Sigmoid colon (tissue), 7 donors: ENCODE results near the gene ARF1. TPM values are rescaled to one million over a fixed set of nuclear protein-coding genes. Genes with fewer than 3 reads are reported as not detected.

Experiments
- DNase-seq: peaks from one replicate; pipeline ENCODE4 v3.0.0-alpha.2; 2019
- H3K27ac ChIP-seq, 4 donors: fragments of 200-600 bp; sonication (generic); one replicate each; pipeline ENCODE4 v1.5.1; 2016 to 2019; ENCODE audit warnings: mild to moderate bottlenecking in 1 of 4
- H3K27me3 ChIP-seq, 3 donors: fragments of 200-600 bp; sonication (generic); one replicate each; pipeline ENCODE4 v1.5.1; 2019; ENCODE audit warnings: mild to moderate bottlenecking in 1 of 3
- H3K36me3 ChIP-seq, 4 donors: fragments of 200-600 bp; sonication (generic); one replicate each; pipeline ENCODE4 v1.5.1; 2016 to 2019
- H3K4me1 ChIP-seq, 4 donors: fragments of 200-600 bp; sonication (generic); one replicate each; pipeline ENCODE4 v1.5.1; 2017 to 2019
- H3K4me3 ChIP-seq, 4 donors: fragments of 200-600 bp; sonication (generic); one replicate each; pipeline ENCODE4 v1.5.1; 2017 to 2019; ENCODE audit warnings: mild to moderate bottlenecking in 2 of 4, moderate library complexity in 1 of 4
- H3K9me3 ChIP-seq, 4 donors: fragments of 200-600 bp in 3 of 4; sonication (generic) in 3 of 4; one replicate each; pipeline versions ENCODE4 v1.5.1 to v1.6.1; 2013 to 2019
- CTCF ChIP-seq, 4 experiments: fragments of 450-650 bp in 3 of 4; fragments of 200-600 bp in 1 of 4; IDR thresholded peaks; one replicate each; pipeline ENCODE4 v1.5.1; 2016 to 2019; ENCODE audit warnings: antibody characterized with exemption in 4 of 4, mild to moderate bottlenecking in 3 of 4, moderate library complexity in 2 of 4
- EP300 ChIP-seq, 4 donors: sonication (generic); formaldehyde crosslinking; IDR thresholded peaks; one replicate each; pipeline ENCODE4 v1.6.1; 2017; ENCODE audit warnings: antibody characterized with exemption in 4 of 4
- POLR2A ChIP-seq, 2 donors: fragments of 450-650 bp; IDR thresholded peaks; one replicate each; pipeline ENCODE4 v1.6.1; 2016; ENCODE audit warnings: antibody characterized with exemption in 2 of 2, mild to moderate bottlenecking in 2 of 2, moderate library complexity in 2 of 2
- POLR2AphosphoS5 ChIP-seq, 4 donors: sonication (generic); formaldehyde crosslinking; IDR thresholded peaks; one replicate each; pipeline ENCODE4 v1.6.1; 2017; ENCODE audit warnings: antibody characterized with exemption in 4 of 4
- WGBS, 2 donors: extraction: QIAGEN DNeasy Blood & Tissue Kit; methylation state at CpG; one replicate each; pipeline ENCODE4 v1.1.7; 2013; 5-methylcytosine and 5-hydroxymethylcytosine counted together
- intact Hi-C: fragments of 100-400 bp; cut with DNase I; formaldehyde crosslinking; loops from one replicate; pipeline ENCODE4 v1.15.1; 2023
- polyA plus RNA-seq, 3 donors: library from polyadenylated mRNA; stranded (reverse); fragments of 200-250 nt; gene quantifications; one replicate each; pipeline ENCODE4 v1.2.3, GENCODE V29; 2013
- total RNA-seq, 4 donors: library from RNA; depleted of rRNA; stranded (reverse); fragments of >200 nt; gene quantifications; one replicate each; pipeline ENCODE4 v1.1.0, GENCODE V29; 2016
- donor health status: healthy with polysubstance abuse.
- donor health status: Bipolar disorder and iron deficiency.
- donor health status: healthy.

ARF1 gene
- total and polyA plus RNA-seq, 7 donors = 212 to 482 (median 250) TPM

GRCh38 chr1:228045405-228045804, 37.1 kb upstream of the ARF1 start:
- H3K4me3 ChIP-seq = no peak overlapping the region
- H3K9me3 ChIP-seq = no peaks in the 10 kb centered on the region
- no peaks in the 10 kb centered on the region for H3K4me1 ChIP-seq
- peaks cover 0 to 2% (median 0%) of the 10 kb centered on the region in 3 donors for H3K27me3 ChIP-seq
- 77 to 86% methylated on average over 7 of the region's 7 CpGs for WGBS, 2 donors
- H3K27ac ChIP-seq = no peak overlapping the region
- no peaks in the 10 kb centered on the region for H3K36me3 ChIP-seq
- TF ChIP-seq CTCF (IDR thresholded peaks at IDR 0.05) (no peak), EP300 (IDR thresholded peaks at IDR 0.05) (no peak), POLR2A (IDR thresholded peaks at IDR 0.05) (no peak), POLR2AphosphoS5 (IDR thresholded peaks at IDR 0.05) (no peak)
- peak; percentile 45 for DNase-seq
- intact Hi-C loops = no loop called here

GRCh38 chr1:228045871-228046270, 36.6 kb upstream of the ARF1 start:
- Histone ChIP-seq H3K4me3 (no peak overlapping the region), H3K9me3 (no peaks in the 10 kb centered on the region), H3K4me1 (no peaks in the 10 kb centered on the region), H3K36me3 (no peaks in the 10 kb centered on the region), H3K27me3 (peaks cover 0 to 4% (median 0%) of the 10 kb centered on the region in 3 donors), H3K27ac (no peak overlapping the region)
- WGBS, 2 donors = 48 to 79% methylated on average over 9 of the region's 9 CpGs
- peak; percentile 48 for DNase-seq
- no peak for TF ChIP-seq EP300 (IDR thresholded peaks at IDR 0.05)
- TF ChIP-seq POLR2AphosphoS5 (IDR thresholded peaks at IDR 0.05) = no peak
- no peak for TF ChIP-seq POLR2A (IDR thresholded peaks at IDR 0.05)
- TF ChIP-seq CTCF (IDR thresholded peaks at IDR 0.05) = no peak
- intact Hi-C loops = no loop called here

- H3K27ac ChIP-seq = no peak overlapping the region
- DNase-seq = peak; percentile 34
- no peaks in the 10 kb centered on the region for H3K4me1 ChIP-seq
- intact Hi-C loops = no loop called here
- WGBS, 2 donors = 89 to 95% methylated on average over 8 of the region's 8 CpGs
- no peak for TF ChIP-seq EP300 (IDR thresholded peaks at IDR 0.05)
- TF ChIP-seq CTCF (IDR thresholded peaks at IDR 0.05) = no peak
- no peak overlapping the region for H3K4me3 ChIP-seq
- H3K36me3 ChIP-seq = no peaks in the 10 kb centered on the region
- H3K27me3 ChIP-seq = peaks cover 0 to 4% (median 0%) of the 10 kb centered on the region in 3 donors
- no peaks in the 10 kb centered on the region for H3K9me3 ChIP-seq
Measured at GRCh38 chr1:228046421-228047182, 35.9 kb upstream of the ARF1 start.

- Histone ChIP-seq H3K4me1 (no peaks in the 10 kb centered on the region), H3K9me3 (no peaks in the 10 kb centered on the region), H3K36me3 (no peaks in the 10 kb centered on the region), H3K27ac (no peak overlapping the region), H3K27me3 (peaks cover 0 to 4% (median 0%) of the 10 kb centered on the region in 3 donors), H3K4me3 (no peak overlapping the region)
- DNase-seq = peak; percentile 29
- no peak for TF ChIP-seq EP300 (IDR thresholded peaks at IDR 0.05)
- TF ChIP-seq CTCF (IDR thresholded peaks at IDR 0.05) = no peak
- no peak for TF ChIP-seq POLR2AphosphoS5 (IDR thresholded peaks at IDR 0.05)
- TF ChIP-seq POLR2A (IDR thresholded peaks at IDR 0.05) = no peak
- 88 to 89% methylated on average over 7 of the region's 7 CpGs for WGBS, 2 donors
- intact Hi-C loops = no loop called here
Measured at GRCh38 chr1:228047183-228047466, 35.4 kb upstream of the ARF1 start.

- no peak overlapping the region for H3K27ac ChIP-seq
Measured at GRCh38 chr1:228048120-228048519, 34.4 kb upstream of the ARF1 start.

More at GRCh38 chr1:228048120-228048519, 34.4 kb upstream of the ARF1 start:
- Histone ChIP-seq H3K36me3 (no peaks in the 10 kb centered on the region), H3K4me1 (no peaks in the 10 kb centered on the region), H3K4me3 (no peak overlapping the region), H3K27me3 (peaks cover 0 to 11% (median 0%) of the 10 kb centered on the region in 3 donors), H3K9me3 (no peaks in the 10 kb centered on the region)
- DNase-seq = no peak
- intact Hi-C loops = no loop called here
- TF ChIP-seq POLR2AphosphoS5 (IDR thresholded peaks at IDR 0.05) = no peak
- TF ChIP-seq CTCF (IDR thresholded peaks at IDR 0.05) = no peak
- no peak for TF ChIP-seq POLR2A (IDR thresholded peaks at IDR 0.05)
- no peak for TF ChIP-seq EP300 (IDR thresholded peaks at IDR 0.05)
- WGBS, 2 donors = 78 to 85% methylated on average over 5 of the region's 5 CpGs
